CD14-positive monocyte (primary cell): ENCODE data around the gene PSMB5. TPM values are rescaled to one million over a fixed set of nuclear protein-coding genes. Genes with fewer than 3 reads are reported as not detected.

Source experiments
- DNase-seq, 3 donors: peaks; one replicate each; pipeline ENCODE4 v3.0.0-alpha.2; 2011 to 2022
- H2AFZ ChIP-seq: 2 replicates; pipeline ENCODE4 v1.6.0; 2012; ENCODE audit warnings: mild to moderate bottlenecking, low read depth, low read length, inconsistent platforms; ENCODE audit not compliant: insufficient read depth, poor library complexity, severe bottlenecking
- H3K27ac ChIP-seq, 2 donors: 1 replicate in 1 of 2; 2 replicates in 1 of 2; pipeline ENCODE4 v1.5.1; 2012 to 2013; ENCODE audit warnings: low read length in 2 of 2, control low read depth in 1 of 2, inconsistent platforms in 1 of 2, low read depth in 1 of 2, mild to moderate bottlenecking in 1 of 2
- H3K27me3 ChIP-seq, 2 donors: one replicate each; pipeline versions ENCODE4 v1.6.0 to v1.6.1; 2011 to 2013; ENCODE audit warnings: low read length in 2 of 2; ENCODE audit not compliant: control insufficient read depth in 2 of 2, insufficient read depth in 2 of 2
- H3K36me3 ChIP-seq, 2 donors: replicated peaks in 1 of 2; 1 replicate in 1 of 2; 2 replicates in 1 of 2; pipeline versions ENCODE4 v1.5.1 to v1.6.1; 2012 to 2013; ENCODE audit warnings: low read length in 2 of 2, control low read depth in 1 of 2, inconsistent platforms in 1 of 2, mild to moderate bottlenecking in 1 of 2; ENCODE audit not compliant: insufficient read depth in 2 of 2, control insufficient read depth in 1 of 2
- H3K4me1 ChIP-seq, 2 donors: 1 replicate in 1 of 2; 2 replicates in 1 of 2; pipeline versions ENCODE4 v1.5.1 to v1.6.1; 2012 to 2013; ENCODE audit warnings: low read length in 2 of 2, control low read depth in 1 of 2, inconsistent platforms in 1 of 2, mild to moderate bottlenecking in 1 of 2, moderate library complexity in 1 of 2; ENCODE audit not compliant: insufficient read depth in 2 of 2, control insufficient read depth in 1 of 2
- H3K4me2 ChIP-seq: replicated peaks from 2 replicates; pipeline ENCODE3; 2012; ENCODE audit warnings: low read length, moderate library complexity, mild to moderate bottlenecking; ENCODE audit not compliant: poor library complexity, severe bottlenecking; ENCODE audit errors: extremely low read depth
- H3K4me3 ChIP-seq, 3 experiments: fragments of 200-600 bp in 1 of 3; sonication (generic) in 1 of 3; replicated peaks in 1 of 3; 1 replicate in 2 of 3; 2 replicates in 1 of 3; pipeline ENCODE4 v1.5.1; 2011 to 2013; ENCODE audit warnings: low read length in 3 of 3, mild to moderate bottlenecking in 3 of 3, control low read depth in 2 of 3, low read depth in 2 of 3, inconsistent platforms in 1 of 3, moderate library complexity in 1 of 3
- H3K79me2 ChIP-seq: 2 replicates; pipeline ENCODE4 v1.6.0; 2012; ENCODE audit warnings: mild to moderate bottlenecking, control low read depth, inconsistent platforms, low read length, moderate library complexity; ENCODE audit not compliant: insufficient read depth
- H3K9ac ChIP-seq: 2 replicates; pipeline ENCODE4 v1.6.0; 2017; ENCODE audit warnings: low read length, mild to moderate bottlenecking; ENCODE audit not compliant: insufficient read depth, poor library complexity, severe bottlenecking
- H3K9me3 ChIP-seq, 2 donors: replicated peaks in 1 of 2; 1 replicate in 1 of 2; 2 replicates in 1 of 2; pipeline versions ENCODE4 v1.5.1 to v1.6.1; 2012 to 2013; ENCODE audit warnings: low read length in 2 of 2, control low read depth in 1 of 2; ENCODE audit not compliant: control insufficient read depth in 1 of 2, insufficient read depth in 1 of 2
- H4K20me1 ChIP-seq: 2 replicates; pipeline ENCODE4 v1.6.0; 2012; ENCODE audit warnings: mild to moderate bottlenecking, low read length, control low read depth, moderate library complexity; ENCODE audit not compliant: insufficient read depth
- H3K27ac Mint-ChIP-seq, 7 donors: one replicate each; pipeline ENCODE4 v1.8.0; 2020; ENCODE audit warnings: mild to moderate bottlenecking in 7 of 7, mixed read lengths in 7 of 7, moderate library complexity in 6 of 7, inconsistent platforms in 2 of 7
- H3K27me3 Mint-ChIP-seq, 3 donors: one replicate each; pipeline ENCODE4 v1.8.0; 2021 to 2022; ENCODE audit warnings: low read depth in 3 of 3, mild to moderate bottlenecking in 3 of 3, mixed read lengths in 3 of 3, moderate library complexity in 3 of 3, inconsistent platforms in 1 of 3
- H3K36me3 Mint-ChIP-seq, 2 donors: one replicate each; pipeline ENCODE4 v1.8.0; 2020; ENCODE audit warnings: mixed read lengths in 2 of 2, inconsistent platforms in 1 of 2, mild to moderate bottlenecking in 1 of 2
- H3K4me1 Mint-ChIP-seq: one replicate; pipeline ENCODE4 v1.8.0; 2020; ENCODE audit warnings: mild to moderate bottlenecking, mixed read lengths
- H3K4me3 Mint-ChIP-seq, 2 donors: one replicate each; pipeline ENCODE4 v1.8.0; 2020; ENCODE audit warnings: mild to moderate bottlenecking in 2 of 2, mixed read lengths in 2 of 2, moderate library complexity in 1 of 2
- H3K9me3 Mint-ChIP-seq, 7 donors: one replicate each; pipeline ENCODE4 v1.8.0; 2020 to 2022; ENCODE audit warnings: mixed read lengths in 7 of 7, mild to moderate bottlenecking in 6 of 7, moderate library complexity in 6 of 7, inconsistent platforms in 2 of 7
- WGBS: methylation state at CpG from one replicate; pipeline ENCODE4 v1.1.5; 2013; ENCODE audit warnings: missing lambda C conversion rate; ENCODE audit not compliant: insufficient coverage; 5-methylcytosine and 5-hydroxymethylcytosine counted together
- intact Hi-C, 2 donors: fragments of 100-400 bp; cut with micrococcal nuclease; formaldehyde crosslinking; loops; one replicate each; pipeline versions ENCODE4 v1.15.0 to v1.15.1; 2023
- polyA plus RNA-seq, 3 donors: library from polyadenylated mRNA; depleted of rRNA in 1 of 3; unstranded in 2 of 3; stranded (reverse) in 1 of 3; fragments of 300-500 nt in 2 of 3; fragments of >200 nt in 1 of 3; fragmentation: Illumina TruSeq in 2 of 3; gene quantifications; 1 replicate in 2 of 3; 2 replicates in 1 of 3; pipeline ENCODE4 v1.2.3, GENCODE V29; 2012 to 2021
- TF ChIP-seq, protein P1 (sequence below): fragments of 200-600 bp; IDR thresholded peaks from one replicate; pipeline ENCODE4 v1.8.0; 2022; ENCODE audit warnings: antibody characterized with exemption, mild to moderate bottlenecking

The PSMB5 gene
- polyA plus RNA-seq, 3 donors = 16.8 to 61.8 (median 57.6) TPM

DNA sequence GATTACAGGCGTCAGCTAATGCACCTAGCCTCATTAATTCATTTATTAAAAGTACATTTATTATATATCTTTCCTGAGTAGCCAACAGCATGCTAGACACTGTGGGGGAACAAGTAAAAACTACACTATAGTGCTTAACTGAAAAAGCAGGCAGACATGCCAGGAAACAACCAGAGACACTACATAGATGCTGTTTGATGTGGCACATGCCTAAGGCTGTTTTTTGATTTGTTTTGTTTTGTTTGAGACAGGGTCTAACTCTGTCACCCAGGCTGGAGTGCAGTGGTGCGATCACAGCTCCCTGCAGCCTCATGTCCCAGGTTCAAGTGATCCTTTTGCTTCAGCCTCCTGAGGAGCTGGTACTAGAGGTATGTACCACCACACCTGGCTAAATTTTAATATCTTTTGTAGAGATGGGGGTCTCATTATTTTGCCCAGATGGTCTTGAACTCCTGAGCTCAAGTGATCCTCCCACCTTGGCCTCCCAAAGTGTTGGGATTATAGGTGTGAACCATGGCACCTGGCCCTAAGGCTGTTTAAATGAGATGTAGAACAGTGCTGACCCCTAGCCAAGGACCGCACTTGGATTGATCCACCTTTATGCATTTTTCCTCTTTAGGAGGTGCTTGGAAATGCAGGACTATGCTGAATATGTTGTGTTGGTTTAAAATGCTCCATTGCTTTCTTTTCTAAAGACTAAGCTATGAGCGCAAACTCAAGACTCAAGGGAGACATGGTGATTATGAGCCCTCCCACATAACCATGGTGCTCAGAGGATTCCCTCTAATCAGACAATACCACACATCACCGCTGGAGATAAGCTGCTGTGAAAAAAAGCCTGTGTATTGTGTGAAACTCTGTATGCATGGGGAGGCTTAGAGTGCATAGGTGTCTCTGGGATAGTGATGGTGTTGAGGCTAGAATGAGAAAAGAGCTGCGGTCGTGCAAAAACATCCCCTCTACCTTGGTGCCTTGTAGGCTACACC, 14.3 kb downstream of the PSMB5 start:
- Histone ChIP-seq H3K4me1 (peaks cover 0 to 3% of the 10 kb centered on the region in 2 donors), H3K27ac (no peak overlapping the region)
- intact Hi-C loops = no loop called here

DNA sequence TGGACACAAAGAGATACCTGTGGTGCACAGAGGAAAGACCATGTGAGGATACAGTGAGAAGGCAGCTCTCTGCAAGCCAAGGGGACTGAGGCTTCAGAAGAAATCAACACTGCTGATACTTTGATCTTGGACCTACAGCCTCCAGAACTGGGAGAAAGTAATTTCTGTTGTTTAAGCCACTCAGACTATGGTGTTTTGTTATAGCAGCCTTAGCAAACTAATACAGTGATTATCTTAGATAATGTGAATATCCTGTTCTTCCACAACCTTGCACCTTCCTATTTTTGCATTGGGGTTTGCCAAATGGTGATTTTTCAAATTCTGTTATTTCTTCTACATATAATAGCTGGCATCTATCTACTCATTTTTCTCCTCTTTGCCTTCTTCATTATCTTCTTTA, 16.6 kb downstream of the PSMB5 start:
- H2AFZ ChIP-seq = no peak overlapping the region
- TF ChIP-seq, protein P1, sequence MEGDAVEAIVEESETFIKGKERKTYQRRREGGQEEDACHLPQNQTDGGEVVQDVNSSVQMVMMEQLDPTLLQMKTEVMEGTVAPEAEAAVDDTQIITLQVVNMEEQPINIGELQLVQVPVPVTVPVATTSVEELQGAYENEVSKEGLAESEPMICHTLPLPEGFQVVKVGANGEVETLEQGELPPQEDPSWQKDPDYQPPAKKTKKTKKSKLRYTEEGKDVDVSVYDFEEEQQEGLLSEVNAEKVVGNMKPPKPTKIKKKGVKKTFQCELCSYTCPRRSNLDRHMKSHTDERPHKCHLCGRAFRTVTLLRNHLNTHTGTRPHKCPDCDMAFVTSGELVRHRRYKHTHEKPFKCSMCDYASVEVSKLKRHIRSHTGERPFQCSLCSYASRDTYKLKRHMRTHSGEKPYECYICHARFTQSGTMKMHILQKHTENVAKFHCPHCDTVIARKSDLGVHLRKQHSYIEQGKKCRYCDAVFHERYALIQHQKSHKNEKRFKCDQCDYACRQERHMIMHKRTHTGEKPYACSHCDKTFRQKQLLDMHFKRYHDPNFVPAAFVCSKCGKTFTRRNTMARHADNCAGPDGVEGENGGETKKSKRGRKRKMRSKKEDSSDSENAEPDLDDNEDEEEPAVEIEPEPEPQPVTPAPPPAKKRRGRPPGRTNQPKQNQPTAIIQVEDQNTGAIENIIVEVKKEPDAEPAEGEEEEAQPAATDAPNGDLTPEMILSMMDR = no peak
- H3K4me3 Mint-ChIP-seq = no peak overlapping the region
- H3K79me2 ChIP-seq = no peaks in the 10 kb centered on the region
- no peak overlapping the region for H3K4me3 ChIP-seq
- H3K4me2 ChIP-seq = no peak overlapping the region
- no peaks in the 10 kb centered on the region for H3K36me3 ChIP-seq
- no peaks in the 10 kb centered on the region for H3K4me1 ChIP-seq
- peaks cover 8% of the 10 kb centered on the region for H3K4me1 Mint-ChIP-seq
- intact Hi-C loops = no loop called here
- peaks cover 4 to 7% of the 10 kb centered on the region in 2 donors for H3K36me3 Mint-ChIP-seq
- peaks cover 0 to 2% (median 2%) of the 10 kb centered on the region in 3 donors for H3K27me3 Mint-ChIP-seq
- no peak overlapping the region for H3K27ac Mint-ChIP-seq
- H3K9me3 Mint-ChIP-seq = no peaks in the 10 kb centered on the region
- no peak overlapping the region for H3K9ac ChIP-seq
- no peaks in the 10 kb centered on the region for H3K9me3 ChIP-seq
- H3K27ac ChIP-seq = no peak overlapping the region
- DNase-seq = no peak
- H3K27me3 ChIP-seq = no peaks in the 10 kb centered on the region
- no peaks in the 10 kb centered on the region for H4K20me1 ChIP-seq

More for the DNA sequence above, 14.3 kb downstream of the PSMB5 start:
- Histone ChIP-seq H3K79me2 (no peaks in the 10 kb centered on the region), H3K9ac (no peak overlapping the region), H3K4me3 (no peak overlapping the region), H3K9me3 (no peaks in the 10 kb centered on the region), H4K20me1 (no peaks in the 10 kb centered on the region), H3K36me3 (peaks cover 0 to 14% of the 10 kb centered on the region in 2 donors), H2AFZ (no peak overlapping the region), H3K4me2 (no peak overlapping the region), H3K27me3 (no peaks in the 10 kb centered on the region)
- no CpG with 5 or more reads among the region's 7 CpGs for WGBS
- Mint-ChIP-seq H3K27me3 (peaks cover 0 to 2% (median 0%) of the 10 kb centered on the region in 3 donors), H3K4me1 (peaks cover 7% of the 10 kb centered on the region), H3K9me3 (no peaks in the 10 kb centered on the region), H3K27ac (peak overlapping the region in 1 of 7 donors; percentile 43), H3K36me3 (peaks cover 16 to 30% of the 10 kb centered on the region in 2 donors), H3K4me3 (no peak overlapping the region)
- TF ChIP-seq, protein P1 = no peak
- no peak for DNase-seq
